ENCODE measurements around the gene PACSIN2.
A peak's percentile ranks its signal among the peaks of the same experiment; 100 is the strongest.

PACSIN2 gene

DNA sequence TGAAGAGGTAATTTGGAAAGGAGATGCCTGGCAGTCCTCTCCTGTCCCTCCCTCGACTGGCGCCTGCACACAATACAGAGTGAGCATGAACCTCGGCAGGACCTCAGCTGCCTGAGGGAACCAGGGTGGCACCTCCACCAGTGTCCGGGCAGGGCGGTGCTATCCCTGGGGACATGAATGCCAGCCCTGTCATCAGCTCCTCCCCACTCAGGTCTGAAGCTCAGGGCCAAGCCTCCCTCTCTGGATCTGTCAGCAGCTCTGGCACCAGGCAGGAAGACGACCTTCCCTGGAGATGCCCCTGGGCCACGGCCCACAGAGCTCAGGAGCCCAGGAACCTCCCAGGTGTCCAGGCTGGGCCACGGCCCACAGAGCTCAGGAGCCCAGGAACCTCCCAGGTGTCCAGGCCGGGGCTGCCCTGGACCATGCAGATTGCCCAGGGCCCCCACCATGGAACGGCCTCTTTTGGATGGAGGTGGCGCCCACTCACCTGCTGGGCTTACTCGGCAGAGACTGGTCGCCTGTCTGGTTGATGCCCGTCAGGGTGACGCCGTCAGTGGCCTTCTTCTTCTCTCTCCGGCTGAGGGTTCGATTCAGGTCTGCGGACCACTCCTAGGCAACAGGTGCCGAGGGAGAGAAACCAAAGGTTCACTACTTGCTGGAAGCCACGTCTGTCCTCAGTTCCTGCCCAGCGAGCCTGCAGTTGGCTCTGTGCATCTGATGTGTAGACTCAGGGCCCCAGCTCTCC, 136.2 kb downstream of the PACSIN2 start:
- DNase-seq: no peak

DNA sequence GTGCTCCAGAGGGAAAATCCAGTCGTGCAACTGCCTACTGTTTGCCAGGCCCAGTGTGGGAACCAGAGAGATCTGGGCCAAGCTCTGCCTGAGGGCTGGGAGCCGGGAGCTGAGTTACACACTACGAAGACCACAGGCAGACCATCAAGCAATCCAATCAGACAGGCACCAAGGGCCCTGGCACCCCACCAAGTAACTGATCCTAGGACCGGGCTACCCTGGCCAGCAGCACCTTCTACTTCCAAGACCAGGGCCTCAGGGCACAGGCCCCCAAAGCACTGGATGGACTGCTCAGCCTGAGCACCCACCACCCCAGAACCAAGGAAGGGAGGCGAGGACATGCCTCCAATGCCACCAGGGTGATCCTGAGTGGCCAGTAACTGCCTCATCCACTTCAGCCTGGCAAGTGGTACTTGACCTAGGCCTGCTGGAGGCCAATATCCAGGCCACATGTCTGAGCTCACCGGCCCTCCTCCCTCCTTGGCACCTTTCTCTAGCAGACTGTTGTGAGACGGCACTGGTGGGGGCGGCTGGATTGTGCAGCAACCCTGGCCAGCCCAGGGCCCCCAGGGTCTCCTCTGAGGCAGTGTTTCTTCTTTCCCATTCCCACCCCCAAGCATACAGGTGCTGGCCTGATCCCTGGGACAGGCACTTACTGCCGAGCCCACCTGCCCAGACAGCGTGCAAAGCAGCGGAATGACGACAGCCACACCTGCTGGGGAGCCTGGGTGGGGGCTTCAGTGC, 137.2 kb downstream of the PACSIN2 start:
- no peak for DNase-seq

DNA sequence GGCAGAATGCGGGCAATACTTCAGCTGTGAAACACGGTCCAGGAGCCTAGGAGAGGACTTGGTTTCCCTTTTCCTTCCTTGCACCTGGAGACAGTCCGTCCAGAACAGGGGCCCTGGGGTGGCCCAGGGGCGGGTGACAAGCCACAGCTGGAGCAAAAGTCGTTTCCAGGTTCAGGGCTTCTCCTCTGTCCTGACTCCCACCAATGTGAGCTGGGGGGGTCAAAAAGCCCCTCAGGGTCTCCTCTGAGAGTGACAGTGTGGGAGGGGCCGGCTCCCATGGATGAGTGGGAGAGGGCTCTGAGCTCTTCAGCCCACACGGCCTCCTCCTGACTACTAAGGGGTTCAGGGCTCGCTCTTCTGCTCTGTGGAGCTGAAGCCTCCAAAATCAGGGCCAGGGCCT, 137.8 kb downstream of the PACSIN2 start:
- no peak for DNase-seq

DNA sequence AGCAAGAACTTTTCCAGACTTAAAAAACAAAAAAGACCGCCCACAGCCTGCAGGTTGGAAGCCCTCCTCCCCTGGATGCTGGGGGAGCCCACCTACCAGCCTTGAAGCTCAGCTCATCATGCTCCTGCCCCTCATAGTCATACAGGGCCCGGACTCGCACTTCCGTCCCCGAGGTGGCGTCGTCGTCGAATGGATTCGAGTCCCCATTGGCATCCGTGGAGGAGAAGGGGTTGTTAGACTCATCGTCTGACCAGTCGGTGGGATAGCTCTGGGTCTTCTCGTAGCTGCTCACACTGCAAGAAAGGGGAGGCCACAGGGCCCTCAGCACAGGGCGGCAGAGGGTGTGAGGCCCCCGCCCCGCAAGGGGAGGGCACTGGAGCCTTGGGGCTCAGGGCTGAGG, 138.9 kb downstream of the PACSIN2 start:
- DNase-seq: no peak

DNA sequence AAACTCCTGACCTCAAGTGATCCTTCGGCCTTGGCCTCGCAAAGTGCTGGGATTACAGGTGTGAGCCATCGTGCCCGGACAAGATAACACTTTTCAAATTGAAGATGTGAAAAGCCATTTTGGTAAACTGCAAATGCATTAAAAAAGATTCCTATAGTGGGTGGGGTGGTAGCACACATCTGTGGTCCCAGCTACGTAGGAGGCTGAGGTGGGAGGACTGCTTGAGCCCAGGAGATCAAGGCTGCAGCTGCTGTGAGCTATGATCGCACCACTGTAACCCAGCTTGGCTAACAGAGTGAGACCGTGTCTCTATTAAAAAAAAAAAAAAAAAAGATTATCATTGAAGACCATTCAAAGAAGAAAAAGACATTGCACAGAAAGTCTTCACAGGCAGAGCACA, 140.9 kb downstream of the PACSIN2 start:
- no peak for DNase-seq

DNA sequence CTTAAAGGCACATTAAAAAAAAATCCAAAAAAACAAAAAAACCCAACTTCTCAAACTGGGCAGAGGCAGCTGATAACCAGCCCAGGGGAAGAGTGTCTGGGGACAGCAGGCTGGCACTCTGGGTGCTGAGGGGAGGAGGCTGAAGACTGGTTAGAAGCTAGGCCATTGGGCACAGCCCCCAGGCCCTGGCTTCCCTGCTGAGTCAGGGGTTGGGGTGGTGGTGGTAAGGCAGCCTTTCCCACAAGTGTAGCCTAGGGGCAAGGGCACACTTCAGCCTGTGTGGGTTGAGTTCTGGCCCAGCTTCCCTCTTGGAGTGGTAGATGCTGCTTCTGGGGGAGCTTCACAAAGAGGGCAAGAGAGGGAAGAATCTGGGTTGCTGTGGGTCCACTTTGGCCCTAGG, 141.6 kb downstream of the PACSIN2 start:
- DNase-seq: no peak

DNA sequence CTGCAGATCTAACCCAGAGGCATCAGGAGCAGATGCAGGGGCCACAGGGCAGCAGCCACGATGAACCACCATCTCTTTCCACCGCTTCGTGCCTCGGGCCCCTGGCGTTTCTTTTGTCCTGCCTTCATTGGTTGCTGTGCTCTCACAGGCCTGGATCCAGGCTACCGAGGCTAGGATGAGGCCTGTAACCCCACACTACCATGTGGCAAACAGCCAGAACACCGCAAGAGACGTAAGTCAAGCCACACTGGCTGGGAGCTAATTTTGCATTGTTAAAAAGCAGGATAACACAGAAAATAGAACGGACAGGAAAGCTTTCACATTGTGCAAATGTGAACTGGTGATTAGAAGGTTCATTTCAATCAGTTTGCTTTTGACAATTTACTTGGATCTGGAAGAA, 142.1 kb downstream of the PACSIN2 start:
- no peak for DNase-seq

DNA sequence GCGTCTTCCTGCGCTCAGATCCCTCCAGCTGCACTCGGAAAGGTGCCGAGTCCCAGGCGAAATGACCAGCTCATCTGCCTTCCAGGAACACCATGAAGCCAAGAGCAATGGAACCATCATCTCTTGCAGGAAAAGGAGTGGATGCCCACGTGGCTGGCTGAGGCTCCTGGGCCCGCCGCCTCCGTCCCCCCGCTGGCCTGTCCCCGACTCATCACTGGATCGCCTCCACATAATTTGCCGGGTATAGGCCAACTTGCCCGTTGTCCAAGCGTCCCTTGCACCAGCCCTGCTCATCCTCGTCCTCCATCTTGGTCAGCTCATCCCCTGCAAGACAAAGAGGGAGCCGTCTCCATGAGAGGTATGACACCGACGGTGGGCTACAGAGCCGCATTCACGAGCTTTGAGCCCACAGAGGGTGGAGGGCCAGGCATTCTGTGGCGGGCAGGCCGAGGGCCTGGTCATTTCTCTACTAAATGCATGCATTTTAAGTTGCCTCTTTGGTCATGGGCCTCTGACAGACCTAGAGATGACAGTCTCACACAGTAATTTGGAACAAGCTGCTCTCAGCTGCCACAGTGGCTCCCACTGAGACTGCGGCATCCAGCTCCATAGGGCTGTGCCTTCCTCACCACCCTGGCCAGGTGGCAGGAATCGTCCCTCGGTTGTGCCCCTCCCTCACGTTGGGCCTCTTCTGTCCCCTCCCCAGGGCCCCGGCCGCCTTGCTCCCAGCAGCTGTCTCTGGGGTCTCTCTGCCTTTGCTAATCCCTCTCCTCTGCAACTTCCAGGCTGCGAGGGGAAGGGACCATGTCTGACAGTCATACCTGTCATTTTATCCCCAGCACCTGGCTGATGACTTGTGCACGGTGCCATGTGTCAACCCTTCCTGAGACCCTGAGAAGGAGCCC, 143.6 kb downstream of the PACSIN2 start:
- no peak for DNase-seq

DNA sequence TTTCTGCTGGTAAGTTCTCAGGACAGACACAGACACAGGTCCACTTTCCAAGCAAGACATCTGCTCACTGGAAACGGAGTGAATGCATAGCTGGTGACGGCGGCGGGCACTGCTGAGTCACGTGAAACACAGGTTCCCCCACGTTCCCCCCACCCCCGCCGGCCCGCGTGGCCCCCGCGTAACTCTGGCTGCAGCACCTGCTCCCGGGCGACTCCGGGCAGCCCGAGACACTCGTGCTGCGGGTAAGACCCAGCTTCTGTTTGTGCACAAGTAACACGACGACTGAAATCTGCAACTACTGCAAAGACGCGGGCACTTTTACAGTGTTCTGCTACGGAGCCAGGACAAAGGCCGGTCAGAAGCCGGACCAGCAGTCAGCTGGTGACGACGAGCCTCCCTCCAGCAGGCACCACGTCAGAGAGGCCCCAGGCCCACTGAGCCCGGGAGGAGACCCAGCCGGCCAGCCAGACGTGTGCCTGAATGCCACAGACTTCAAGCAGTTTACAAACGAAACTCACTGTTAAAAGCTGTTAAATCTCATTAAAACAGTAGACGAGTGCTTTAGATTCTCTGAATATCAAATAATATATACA, 145.0 kb downstream of the PACSIN2 start:
- DNase-seq: no peak

DNA sequence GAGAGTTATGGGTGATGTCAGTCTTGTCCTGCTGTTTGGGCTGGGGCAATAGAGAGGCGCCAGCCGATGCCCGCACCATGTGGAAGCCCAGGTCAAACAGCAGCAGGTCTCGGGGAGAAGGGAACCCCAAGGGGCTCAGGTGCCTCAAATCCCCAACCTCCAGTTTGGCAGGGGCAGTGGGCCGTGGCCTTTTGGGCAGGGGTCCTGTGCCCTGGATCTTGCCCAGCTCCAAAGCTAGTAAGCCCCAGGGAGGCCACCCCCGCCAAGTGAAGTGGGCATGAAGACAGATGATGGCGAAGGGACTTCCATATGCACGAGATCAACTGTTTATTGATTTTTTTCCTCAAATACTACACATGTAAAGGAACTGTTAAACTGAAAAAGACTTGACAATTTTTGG, 145.5 kb downstream of the PACSIN2 start:
- no peak for DNase-seq

DNA sequence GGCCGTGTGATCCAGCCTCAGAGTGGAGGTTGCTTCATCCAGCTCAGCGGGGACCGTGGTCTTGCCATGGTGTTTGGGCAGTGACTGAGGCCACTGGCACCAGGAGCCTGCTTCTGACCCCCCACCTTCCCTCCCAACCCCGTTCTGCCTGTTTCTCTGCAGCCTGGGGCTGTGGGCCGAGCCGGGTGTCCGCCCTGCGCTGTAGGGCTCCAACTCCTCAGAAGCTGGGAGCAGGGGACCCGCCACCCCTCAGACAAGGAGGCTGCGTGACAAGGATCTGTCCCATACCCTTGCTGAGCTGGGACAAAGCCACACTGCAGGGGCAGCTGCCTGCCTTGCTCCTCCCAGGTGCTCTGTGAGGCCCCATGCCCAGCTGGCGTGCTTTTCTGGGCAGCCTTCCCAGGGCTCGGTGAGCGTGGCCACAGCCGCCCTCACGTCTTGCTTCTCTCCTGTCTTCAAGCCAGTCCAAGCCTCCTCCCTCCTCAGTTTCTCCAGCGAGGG, 146.1 kb downstream of the PACSIN2 start:
- DNase-seq: no peak

DNA sequence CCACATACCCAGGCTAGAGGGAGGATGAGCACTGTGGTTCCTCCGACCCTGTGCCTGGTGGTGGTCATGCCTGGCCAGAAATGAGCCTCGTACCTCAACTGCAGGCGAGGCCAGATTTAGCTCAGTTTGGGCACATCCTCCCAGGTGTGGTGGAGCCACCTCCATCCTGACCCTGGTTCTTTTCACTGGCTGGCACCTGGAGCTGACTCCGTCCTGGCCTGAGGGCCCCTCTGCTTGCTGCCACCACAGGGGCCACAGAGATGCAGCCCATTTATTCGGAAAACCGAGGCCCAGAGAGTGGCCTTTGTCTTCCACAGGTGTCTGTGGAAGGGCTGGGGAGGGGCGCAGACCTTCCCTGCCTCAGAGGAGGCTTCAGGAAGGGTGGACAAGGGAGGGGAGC, 148.8 kb downstream of the PACSIN2 start:
- no peak for DNase-seq

DNA sequence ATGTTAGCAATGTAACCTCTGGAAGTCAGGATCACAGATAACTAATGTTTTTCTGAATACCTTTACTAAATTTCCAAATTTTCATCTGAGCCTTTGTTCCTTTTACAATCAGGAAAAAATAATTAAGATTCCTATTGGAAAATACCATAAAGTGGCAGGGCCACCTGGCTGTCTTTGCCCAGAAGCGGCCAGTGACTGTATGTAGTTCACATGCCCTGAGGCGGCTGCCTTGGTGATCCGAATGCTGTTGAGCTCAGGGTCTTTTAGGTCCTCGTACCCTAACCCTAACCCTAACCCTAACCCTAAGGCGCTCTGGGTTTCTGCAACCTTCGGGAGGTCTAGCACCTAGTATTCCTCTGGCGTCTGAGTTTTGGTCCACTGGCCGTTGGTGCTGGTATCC, 149.4 kb downstream of the PACSIN2 start:
- DNase-seq: no peak

DNA sequence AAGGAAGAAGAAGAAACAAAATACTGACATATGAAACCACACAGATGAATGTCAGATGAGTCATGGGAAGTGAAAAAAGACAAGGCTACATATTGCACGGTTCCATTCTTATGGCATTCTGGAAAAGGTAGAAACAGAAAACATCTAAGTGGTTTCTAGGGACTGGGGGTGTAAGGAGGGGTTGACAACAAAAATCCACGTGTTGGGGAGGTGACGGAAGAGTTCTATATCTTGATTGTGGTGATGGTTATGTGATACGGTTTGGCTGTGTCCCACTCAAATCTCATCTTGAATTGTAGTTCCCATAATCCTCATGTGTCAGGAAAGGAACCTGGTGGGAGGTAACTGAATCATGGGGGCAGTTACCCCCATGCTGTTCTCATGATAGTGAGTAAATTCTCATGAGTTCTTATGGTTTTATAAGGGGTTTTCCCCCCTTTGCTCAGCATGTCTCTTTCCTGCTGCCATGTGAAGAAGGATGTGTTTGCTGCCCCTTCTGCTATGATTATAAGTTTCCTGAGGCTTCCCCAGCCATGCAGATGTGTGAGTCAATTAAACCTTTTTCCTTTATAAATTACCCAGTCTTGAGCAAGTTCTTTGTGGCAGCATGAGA, 151.5 kb downstream of the PACSIN2 start:
- peak; percentile 49 for DNase-seq

DNA sequence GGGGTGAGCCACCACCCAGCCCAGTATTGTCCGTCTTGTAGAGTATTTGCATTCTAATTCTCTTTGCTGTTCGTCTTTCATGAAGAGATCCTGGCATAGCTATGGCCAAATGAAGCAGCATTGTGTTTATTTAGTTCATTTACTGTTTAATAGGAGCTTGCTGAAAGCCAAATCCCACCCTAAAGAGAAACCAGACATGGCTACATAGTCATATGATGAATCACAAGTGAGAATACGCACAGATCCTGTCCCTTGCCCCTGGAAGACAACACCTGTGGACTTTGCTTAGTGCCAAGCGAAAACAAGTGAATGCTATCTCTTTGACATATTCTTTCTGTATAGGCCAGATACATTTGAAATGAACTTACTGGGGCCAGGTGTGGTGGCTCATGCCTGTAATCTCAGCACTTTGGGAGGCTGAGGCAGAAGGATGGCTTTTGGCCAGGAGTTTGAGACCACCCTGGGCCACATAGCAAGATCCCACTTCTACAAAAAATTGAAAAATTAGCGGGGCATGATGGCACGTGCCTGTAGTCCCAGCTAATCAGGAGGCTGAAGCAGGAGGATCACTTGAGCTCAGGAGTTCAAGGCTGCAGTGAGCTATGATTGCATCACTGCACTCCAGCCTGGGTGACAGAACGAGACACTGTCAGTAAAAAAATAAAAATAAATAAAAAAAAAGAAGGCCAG, 152.8 kb downstream of the PACSIN2 start:
- no peak for DNase-seq

DNA sequence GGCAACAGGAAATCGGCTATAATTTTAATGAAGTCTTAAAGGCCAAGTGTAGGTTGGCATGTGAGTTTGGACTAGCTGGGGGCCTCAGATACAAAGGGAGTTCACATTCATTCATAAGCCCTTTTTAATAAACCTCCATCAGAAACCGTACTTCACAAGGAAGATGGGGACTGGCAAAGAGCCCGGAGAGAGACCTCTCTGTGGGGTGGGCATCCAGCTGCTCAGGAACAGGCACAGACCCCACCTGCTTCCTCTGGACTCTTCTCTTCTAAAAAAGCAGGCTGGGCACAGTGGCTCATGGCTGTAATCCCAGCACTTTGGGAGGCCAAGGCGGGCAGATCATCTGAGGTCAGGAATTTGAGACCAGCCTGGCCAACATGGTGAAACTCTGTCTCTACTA, 154.0 kb downstream of the PACSIN2 start:
- no peak for DNase-seq

DNA sequence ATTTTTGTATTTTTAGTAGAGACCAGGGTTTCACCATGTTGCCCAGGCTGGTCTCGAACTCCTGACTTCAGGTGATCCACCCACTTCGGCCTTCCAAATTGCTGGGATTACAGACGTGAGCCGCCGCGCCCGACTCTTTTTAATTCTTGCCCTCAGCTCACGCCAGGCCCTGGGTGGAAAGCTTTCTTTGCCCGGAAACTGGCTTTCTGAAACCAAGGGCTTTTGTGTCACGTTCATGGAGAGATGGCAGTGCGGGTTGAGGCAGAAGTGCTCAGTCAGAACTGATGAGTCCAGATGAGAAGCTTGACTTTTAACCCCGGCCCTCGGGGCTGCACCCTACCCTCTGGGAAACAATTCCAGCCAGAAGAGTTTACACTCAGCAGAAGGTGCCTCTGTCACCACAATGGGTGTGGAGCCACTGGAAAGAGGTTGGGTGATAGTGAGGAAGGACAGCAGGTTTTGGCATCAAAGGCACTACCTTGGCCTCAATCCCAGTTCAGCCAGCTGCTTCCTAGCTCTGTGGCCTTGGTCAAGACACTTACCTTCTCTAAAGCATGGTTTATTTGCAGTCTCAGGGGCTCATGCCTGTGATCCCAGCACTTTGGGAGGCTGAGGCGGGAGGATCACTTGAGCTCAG, 157.0 kb downstream of the PACSIN2 start:
- DNase-seq: no peak

DNA sequence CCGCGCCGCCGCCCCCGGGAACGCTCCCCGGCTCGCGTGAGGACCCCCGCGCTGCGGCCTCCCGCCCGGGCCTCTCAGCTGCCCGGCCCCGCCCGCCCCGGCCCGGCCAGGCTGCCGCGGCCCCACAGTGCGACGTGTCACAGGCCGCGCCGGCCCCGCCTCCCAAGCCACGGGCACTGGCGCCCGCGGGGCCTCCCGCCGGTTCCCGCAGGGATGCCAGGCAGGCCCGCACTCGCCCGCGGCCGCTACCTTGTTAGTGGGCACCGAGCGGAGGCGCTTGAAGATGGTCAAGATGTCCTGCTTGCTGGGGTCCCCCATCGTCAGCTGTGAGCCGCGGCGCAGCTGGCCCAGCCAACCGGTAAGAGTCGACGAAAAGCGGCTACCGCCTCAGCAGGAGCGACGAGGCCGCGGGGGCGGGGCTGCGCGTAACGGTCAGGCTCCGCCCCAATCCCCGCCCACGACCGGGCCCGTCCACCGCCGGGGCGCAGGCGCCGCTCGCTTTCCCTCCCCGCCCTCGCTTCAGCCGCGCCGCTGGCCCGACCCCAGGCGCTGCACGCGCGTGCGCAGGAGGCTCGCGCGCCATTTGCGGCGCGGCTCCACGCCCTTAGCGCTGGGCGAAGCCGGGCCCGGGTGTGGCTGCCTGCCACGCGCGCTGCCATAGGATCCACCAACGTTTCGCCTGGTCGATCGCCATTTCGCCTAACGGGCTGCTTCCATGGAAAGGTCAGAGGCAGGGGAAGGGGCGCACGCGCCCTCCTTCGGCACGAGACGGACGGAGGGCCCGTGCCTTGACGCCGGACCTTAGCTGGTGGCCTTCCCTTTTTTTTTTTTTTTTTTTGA, 157.9 kb downstream of the PACSIN2 start, which contains the start of gene ARFGAP3:
ARFGAP3 (minus strand) TSS at position 409 of the 840 bp plus-strand sequence; CDS start at position 318, 91 bp downstream.
- DNase-seq: peak; percentile 85

DNA sequence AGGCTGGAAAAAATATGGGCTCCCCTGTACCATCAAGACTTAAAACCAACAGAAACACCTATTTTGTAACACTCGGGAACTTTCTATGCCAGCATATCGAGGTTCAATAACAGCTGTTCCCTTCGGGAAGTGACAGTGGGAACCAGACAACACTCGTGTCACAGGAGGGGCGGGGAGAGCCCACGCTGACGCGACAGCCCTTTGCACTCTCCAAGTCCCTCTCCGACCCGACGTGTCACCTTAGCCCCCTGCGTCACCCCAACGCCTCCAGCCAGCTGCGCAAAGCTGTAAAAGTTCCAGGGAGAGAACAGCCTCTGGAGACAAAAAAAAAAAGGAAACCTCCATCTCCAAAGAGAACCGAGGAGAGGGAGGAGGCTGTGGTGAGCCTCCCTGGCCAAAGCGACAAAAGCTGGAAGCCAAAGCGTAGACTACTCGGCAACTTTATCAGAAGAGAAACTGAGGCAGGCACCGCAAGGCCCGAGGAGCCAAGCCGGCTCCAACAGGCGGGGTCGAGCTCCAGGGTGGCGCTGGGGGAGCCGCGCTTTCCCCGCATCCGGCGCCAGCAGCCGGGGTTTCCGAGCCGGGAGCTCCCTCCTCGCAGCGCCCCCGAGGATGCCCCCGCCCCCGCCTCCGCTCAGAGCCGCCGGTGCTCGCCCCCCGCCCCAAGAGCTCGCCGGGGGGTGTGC, 158.6 kb downstream of the PACSIN2 start:
- DNase-seq: no peak

DNA sequence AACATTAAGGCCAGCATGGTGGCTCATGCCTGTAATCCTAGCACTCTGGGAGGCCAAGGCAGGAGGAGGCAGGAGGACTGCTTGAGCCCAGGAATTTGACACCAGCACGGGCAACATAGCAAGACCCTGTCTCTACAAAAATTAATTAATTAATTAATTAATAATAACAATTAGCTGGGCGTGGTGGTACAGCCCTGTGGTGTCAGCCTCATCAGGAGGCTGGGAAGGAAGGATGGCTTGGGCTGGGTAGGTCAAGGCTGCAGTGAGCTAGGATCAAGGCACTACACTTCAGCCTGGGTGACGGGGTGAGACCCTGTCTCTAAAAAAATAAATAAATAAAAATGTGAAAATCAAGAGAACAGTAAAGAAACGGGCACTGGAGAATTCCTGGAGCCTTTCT, 159.2 kb downstream of the PACSIN2 start:
- DNase-seq: no peak
